OCI-LY3 (cell line): ENCODE data around the gene GALNTL6.

Experiments used
- H2AFZ ChIP-seq: fragments of 200-600, 300-600 bp; shearing (Covaris generic); 2 replicates; pipeline ENCODE4 v1.6.0; 2014; ENCODE audit warnings: antibody characterized with exemption, low read depth, low read length
- H3K27ac ChIP-seq: fragments of 200-600, 300-600 bp; sonication (generic); 2 replicates; pipeline ENCODE4 v1.5.1; 2014; ENCODE audit warnings: mild to moderate bottlenecking, low read length, moderate library complexity, mixed read lengths
- H3K27me3 ChIP-seq: fragments of 200-600, 300-600 bp; sonication (generic); 2 replicates; pipeline ENCODE4 v1.6.1; 2014; ENCODE audit warnings: low read depth, low read length, mixed read lengths
- H3K36me3 ChIP-seq: fragments of 200-600, 300-600 bp; sonication (generic); replicated peaks from 2 replicates; pipeline ENCODE3; 2014; ENCODE audit warnings: low read depth, low read length, mixed read lengths
- H3K4me1 ChIP-seq: fragments of 300-600, 200-600 bp; sonication (generic); 2 replicates; pipeline ENCODE4 v1.6.1; 2014; ENCODE audit warnings: low read length, mixed read lengths
- H3K4me2 ChIP-seq: fragments of 200-600, 300-600 bp; sonication (generic); 2 replicates; pipeline ENCODE4 v1.6.1; 2014; ENCODE audit warnings: low read length, mixed read lengths
- H3K4me3 ChIP-seq: fragments of 300-600, 200-600 bp; sonication (generic); 2 replicates; pipeline ENCODE4 v1.5.1; 2014; ENCODE audit warnings: antibody characterized with exemption, mild to moderate bottlenecking, low read length, moderate library complexity
- H3K79me2 ChIP-seq: fragments of 300-600, 200-600 bp; shearing (Covaris generic); 2 replicates; pipeline ENCODE4 v1.6.1; 2014; ENCODE audit warnings: mild to moderate bottlenecking, low read length, mixed read lengths
- H3K9ac ChIP-seq: fragments of 300-600, 200-600 bp; shearing (Covaris generic); 2 replicates; pipeline ENCODE4 v1.6.0; 2014; ENCODE audit warnings: mild to moderate bottlenecking, low read length, moderate library complexity
- H3K9me3 ChIP-seq: fragments of 200-600, 300-600 bp; shearing (Covaris generic); 2 replicates; pipeline ENCODE4 v1.6.1; 2014; ENCODE audit warnings: low read length, mixed read lengths; ENCODE audit not compliant: insufficient read depth
- H4K20me1 ChIP-seq: fragments of 200-600, 300-600 bp; sonication (generic); 2 replicates; pipeline ENCODE4 v1.6.1; 2016; ENCODE audit warnings: low read length, mixed read lengths; ENCODE audit not compliant: insufficient read depth
- EZH2phosphoT487 ChIP-seq: fragments of 200-600 bp; shearing (Covaris generic); IDR thresholded peaks from 2 replicates; pipeline ENCODE4 v1.6.1; 2018; ENCODE audit warnings: antibody characterized with exemption, mixed run types, low read depth
- TF ChIP-seq, protein P1 (sequence below): fragments of 200-600, 300-600 bp; sonication (generic); IDR thresholded peaks from 2 replicates; pipeline ENCODE4 v1.5.1; 2014; ENCODE audit warnings: antibody characterized with exemption, low read length, low read depth

GALNTL6 gene

DNA sequence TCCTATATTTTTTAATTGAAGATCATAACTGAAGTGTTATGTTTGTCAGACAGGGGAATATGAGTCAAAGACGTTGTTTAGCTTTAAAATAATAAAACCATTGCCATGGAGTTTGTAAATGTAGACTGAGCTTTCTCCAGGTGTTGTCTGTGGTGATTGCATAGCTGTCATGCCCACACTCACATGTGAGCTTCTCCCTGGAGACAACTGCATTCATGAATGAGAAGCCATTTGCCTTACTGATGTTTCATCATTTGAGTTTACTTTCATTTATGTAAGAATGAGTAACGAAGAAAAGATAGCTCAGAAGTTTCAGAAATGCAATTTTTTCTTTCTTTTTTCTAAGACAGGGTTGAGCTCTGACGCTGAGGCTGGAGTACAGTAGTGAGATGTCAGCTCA lies 339.1 kb downstream of the GALNTL6 start:
- H4K20me1 ChIP-seq, result no peaks in the 10 kb centered on the region
- no peaks in the 10 kb centered on the region for H3K36me3 ChIP-seq
- no peak overlapping the region for H3K9ac ChIP-seq
- H3K79me2 ChIP-seq, result no peaks in the 10 kb centered on the region
- H3K4me3 ChIP-seq, result no peak overlapping the region
- no peak overlapping the region for H2AFZ ChIP-seq
- no peak for TF ChIP-seq EZH2phosphoT487
- TF ChIP-seq, protein P1, sequence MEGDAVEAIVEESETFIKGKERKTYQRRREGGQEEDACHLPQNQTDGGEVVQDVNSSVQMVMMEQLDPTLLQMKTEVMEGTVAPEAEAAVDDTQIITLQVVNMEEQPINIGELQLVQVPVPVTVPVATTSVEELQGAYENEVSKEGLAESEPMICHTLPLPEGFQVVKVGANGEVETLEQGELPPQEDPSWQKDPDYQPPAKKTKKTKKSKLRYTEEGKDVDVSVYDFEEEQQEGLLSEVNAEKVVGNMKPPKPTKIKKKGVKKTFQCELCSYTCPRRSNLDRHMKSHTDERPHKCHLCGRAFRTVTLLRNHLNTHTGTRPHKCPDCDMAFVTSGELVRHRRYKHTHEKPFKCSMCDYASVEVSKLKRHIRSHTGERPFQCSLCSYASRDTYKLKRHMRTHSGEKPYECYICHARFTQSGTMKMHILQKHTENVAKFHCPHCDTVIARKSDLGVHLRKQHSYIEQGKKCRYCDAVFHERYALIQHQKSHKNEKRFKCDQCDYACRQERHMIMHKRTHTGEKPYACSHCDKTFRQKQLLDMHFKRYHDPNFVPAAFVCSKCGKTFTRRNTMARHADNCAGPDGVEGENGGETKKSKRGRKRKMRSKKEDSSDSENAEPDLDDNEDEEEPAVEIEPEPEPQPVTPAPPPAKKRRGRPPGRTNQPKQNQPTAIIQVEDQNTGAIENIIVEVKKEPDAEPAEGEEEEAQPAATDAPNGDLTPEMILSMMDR, result no peak
- no peaks in the 10 kb centered on the region for H3K4me1 ChIP-seq
- H3K27ac ChIP-seq, result no peak overlapping the region
- H3K4me2 ChIP-seq, result no peak overlapping the region
- H3K27me3 ChIP-seq, result no peaks in the 10 kb centered on the region
- no peaks in the 10 kb centered on the region for H3K9me3 ChIP-seq

DNA sequence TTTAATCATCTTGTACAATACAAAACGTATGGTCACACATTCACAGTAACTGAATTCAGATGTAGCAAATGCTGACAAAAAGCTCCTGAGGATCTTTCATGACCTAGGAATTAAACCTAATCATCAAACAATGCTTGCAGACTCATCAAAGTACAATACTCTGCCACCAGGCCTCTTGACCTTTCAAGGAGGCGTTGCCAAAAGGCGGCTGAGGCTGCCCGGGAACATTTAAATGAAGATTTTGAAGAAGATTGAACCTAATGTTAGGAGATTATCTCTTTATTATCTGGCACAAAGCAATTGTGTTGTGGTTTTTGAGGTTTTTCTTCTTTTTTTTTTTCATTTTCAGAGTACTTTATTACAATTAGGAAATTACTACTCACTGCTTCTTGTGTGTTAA lies 340.5 kb downstream of the GALNTL6 start:
- Histone ChIP-seq H3K4me2 (no peak overlapping the region), H2AFZ (no peak overlapping the region; the same call in 1 of the 2 replicates), H3K79me2 (no peaks in the 10 kb centered on the region), H3K27ac (no peak overlapping the region), H3K4me3 (no peak overlapping the region), H3K4me1 (no peaks in the 10 kb centered on the region), H3K36me3 (no peaks in the 10 kb centered on the region), H3K9me3 (no peaks in the 10 kb centered on the region), H4K20me1 (no peaks in the 10 kb centered on the region), H3K9ac (no peak overlapping the region), H3K27me3 (no peaks in the 10 kb centered on the region)
- no peak for TF ChIP-seq EZH2phosphoT487
- TF ChIP-seq, protein P1, result no peak

DNA sequence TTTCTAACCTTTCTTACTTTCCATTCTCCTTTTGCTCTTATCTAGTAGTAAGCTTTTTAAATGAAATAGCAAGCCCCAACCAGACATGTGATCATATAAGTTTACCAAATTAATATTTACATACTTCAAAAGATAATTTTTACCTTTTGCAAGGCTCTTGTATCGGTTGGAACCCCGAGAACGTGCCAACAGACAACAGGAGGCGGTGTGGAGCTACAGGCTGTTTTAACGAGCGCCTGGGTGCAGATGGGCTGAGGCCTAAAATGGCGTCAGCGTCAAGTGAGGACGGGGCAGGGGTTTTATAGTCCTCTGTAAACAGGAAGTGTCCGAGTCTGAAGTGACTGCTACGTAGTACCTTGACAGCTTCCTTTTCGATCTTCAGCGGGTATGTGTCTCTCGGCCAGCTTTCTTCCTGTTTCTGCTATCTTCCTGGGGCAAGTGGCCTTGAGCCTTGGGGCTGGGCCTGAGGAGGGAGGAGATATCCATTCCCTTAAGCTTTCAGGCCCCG lies 342.7 kb downstream of the GALNTL6 start:
- Histone ChIP-seq H3K27ac (no peak overlapping the region), H3K79me2 (no peaks in the 10 kb centered on the region), H3K9ac (no peak overlapping the region), H3K9me3 (no peaks in the 10 kb centered on the region), H3K4me3 (no peak overlapping the region), H3K4me1 (no peaks in the 10 kb centered on the region), H2AFZ (no peak overlapping the region), H3K27me3 (no peaks in the 10 kb centered on the region), H3K4me2 (no peak overlapping the region), H4K20me1 (no peaks in the 10 kb centered on the region), H3K36me3 (no peaks in the 10 kb centered on the region)
- TF ChIP-seq, protein P1, result no peak
- TF ChIP-seq EZH2phosphoT487, result no peak

DNA sequence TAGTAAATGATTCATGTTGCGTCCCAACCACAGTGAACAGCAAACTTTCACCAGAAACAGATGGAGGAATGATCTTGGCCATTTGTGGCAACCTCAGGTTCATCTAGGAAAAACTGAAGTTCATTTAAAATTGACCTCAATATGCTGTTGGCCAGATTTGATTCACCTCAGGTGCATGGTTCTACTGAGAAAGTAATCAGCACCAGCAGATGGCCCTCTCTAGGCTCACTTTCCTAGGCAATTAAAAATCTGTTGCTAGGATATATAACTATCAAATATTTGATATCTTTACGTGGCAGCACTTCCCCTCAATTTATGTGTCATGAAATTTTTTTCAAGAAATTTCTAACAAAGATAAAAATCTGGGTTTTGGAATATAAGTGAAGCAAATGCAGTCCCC lies 344.7 kb downstream of the GALNTL6 start:
- H4K20me1 ChIP-seq, result no peaks in the 10 kb centered on the region
- no peaks in the 10 kb centered on the region for H3K79me2 ChIP-seq
- TF ChIP-seq, protein P1, result no peak
- TF ChIP-seq EZH2phosphoT487, result no peak
- H3K9ac ChIP-seq, result no peak overlapping the region
- no peaks in the 10 kb centered on the region for H3K36me3 ChIP-seq
- H2AFZ ChIP-seq, result no peak overlapping the region
- no peak overlapping the region for H3K27ac ChIP-seq
- no peaks in the 10 kb centered on the region for H3K9me3 ChIP-seq
- H3K4me1 ChIP-seq, result no peaks in the 10 kb centered on the region
- no peak overlapping the region for H3K4me3 ChIP-seq
- no peaks in the 10 kb centered on the region for H3K27me3 ChIP-seq
- H3K4me2 ChIP-seq, result no peak overlapping the region
